Neural progenitor cell (in vitro differentiated cells): ENCODE data around the gene FAM193A. TPM values are rescaled to one million over a fixed set of nuclear protein-coding genes. Genes with fewer than 3 reads are reported as not detected.
"Not testable (repeated sequence)": the region's sequence is repeated elsewhere in the genome, so short reads cannot be mapped to it uniquely, and the experiment has no call there.

Experiments
- DNase-seq: peaks from one replicate; pipeline ENCODE4 v3.0.0-alpha.2; 2016; ENCODE audit warnings: low spot score
- H2AFZ ChIP-seq: fragments of 200-600 bp; sonication (generic); replicated peaks from 2 replicates; pipeline ENCODE4 v1.6.1; 2016; ENCODE audit warnings: antibody characterized with exemption
- H3F3A ChIP-seq: fragments of 200-600 bp; sonication (generic); 2 replicates; pipeline ENCODE4 v1.6.1; 2016; ENCODE audit warnings: antibody characterized with exemption, low read depth
- H3K27ac ChIP-seq: fragments of 200-600 bp; sonication (generic); 2 replicates; pipeline ENCODE4 v1.5.1; 2016; ENCODE audit warnings: mild to moderate bottlenecking
- H3K27me3 ChIP-seq: fragments of 200-600 bp; sonication (generic); 2 replicates; pipeline ENCODE4 v1.6.1; 2016; ENCODE audit warnings: mild to moderate bottlenecking, moderate library complexity
- H3K36me3 ChIP-seq: fragments of 200-600 bp; sonication (generic); 2 replicates; pipeline ENCODE4 v1.5.1; 2016
- H3K4me1 ChIP-seq: fragments of 200-600 bp; sonication (generic); 2 replicates; pipeline ENCODE4 v1.6.1; 2016; ENCODE audit warnings: mixed run types
- H3K4me2 ChIP-seq: fragments of 200-600 bp; sonication (generic); 2 replicates; pipeline ENCODE4 v1.6.1; 2016
- H3K4me3 ChIP-seq: fragments of 200-600 bp; sonication (generic); 2 replicates; pipeline ENCODE4 v1.5.1; 2016
- H3K79me2 ChIP-seq: fragments of 200-600 bp; sonication (generic); 2 replicates; pipeline ENCODE4 v1.6.1; 2016; ENCODE audit warnings: low read depth
- H3K9ac ChIP-seq: fragments of 200-600 bp; sonication (generic); 2 replicates; pipeline ENCODE4 v1.6.1; 2016
- H3K9me3 ChIP-seq: fragments of 200-600 bp; sonication (generic); 2 replicates; pipeline ENCODE4 v1.5.1; 2016; ENCODE audit warnings: low read depth
- H4K20me1 ChIP-seq: fragments of 200-600 bp; sonication (generic); 2 replicates; pipeline ENCODE4 v1.6.1; 2016; ENCODE audit warnings: low read depth
- H3K27ac Mint-ChIP-seq: 3 replicates; pipeline ENCODE4 v1.8.0; 2021; ENCODE audit warnings: mixed read lengths
- H3K27me3 Mint-ChIP-seq: 2 replicates; pipeline ENCODE4 v1.8.0; 2022; ENCODE audit warnings: low read depth, mild to moderate bottlenecking, inconsistent platforms, moderate library complexity, mixed read lengths; ENCODE audit not compliant: insufficient read depth
- H3K36me3 Mint-ChIP-seq: 3 replicates; pipeline ENCODE4 v1.8.0; 2021; ENCODE audit warnings: mixed read lengths
- H3K4me1 Mint-ChIP-seq: 3 replicates; pipeline ENCODE4 v1.8.0; 2021; ENCODE audit warnings: mixed read lengths
- H3K4me3 Mint-ChIP-seq: 3 replicates; pipeline ENCODE4 v1.8.0; 2021; ENCODE audit warnings: mild to moderate bottlenecking, moderate library complexity, mixed read lengths
- H3K9me3 Mint-ChIP-seq: 3 replicates; pipeline ENCODE4 v1.8.0; 2020; ENCODE audit warnings: mixed read lengths
- EZH2 ChIP-seq: fragments of 200-600 bp; sonication (generic); IDR thresholded peaks from 2 replicates; pipeline ENCODE4 v1.6.1; 2017; ENCODE audit warnings: antibody characterized with exemption, mild to moderate bottlenecking, moderate library complexity
- EZH2phosphoT487 ChIP-seq: fragments of 200-600 bp; sonication (generic); IDR thresholded peaks from 2 replicates; pipeline ENCODE4 v1.6.1; 2017; ENCODE audit warnings: antibody characterized with exemption
- total RNA-seq: library from RNA; depleted of rRNA; stranded (reverse); fragments of >200 nt; gene quantifications from 2 replicates; pipeline ENCODE4 v1.2.3, GENCODE V29; 2015; ENCODE audit warnings: low replicate concordance
- TF ChIP-seq, protein P1 (sequence below): fragments of 200-600 bp; sonication (generic); IDR thresholded peaks from 2 replicates; pipeline ENCODE4 v1.5.1; 2017; ENCODE audit warnings: antibody characterized with exemption, mild to moderate bottlenecking

Gene FAM193A
- total RNA-seq, 1 donor from 2014 or later: 29.1 TPM

DNA sequence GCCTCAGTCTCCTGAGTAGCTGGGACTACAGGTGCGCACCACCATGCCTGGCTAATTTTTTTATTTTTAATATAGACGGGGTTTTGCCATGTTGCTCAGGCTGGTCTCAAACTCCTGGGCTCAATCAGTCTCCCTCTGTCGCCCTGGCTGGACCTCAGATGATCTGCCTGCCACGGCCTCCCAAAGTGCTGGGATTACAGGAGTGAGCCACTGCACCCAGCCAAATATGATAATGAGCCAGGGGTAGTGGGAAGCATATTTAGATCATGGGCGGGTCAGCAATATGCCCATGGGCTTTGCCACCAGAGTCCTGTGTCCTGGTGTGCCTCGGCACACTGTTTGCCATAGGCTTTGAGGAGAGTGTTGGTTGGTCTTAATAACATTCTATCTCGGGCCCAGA is 71.8 kb downstream of the FAM193A start:
- DNase-seq: no peak
- TF ChIP-seq EZH2: no peak
- no peak for TF ChIP-seq EZH2phosphoT487
- TF ChIP-seq, protein P1, sequence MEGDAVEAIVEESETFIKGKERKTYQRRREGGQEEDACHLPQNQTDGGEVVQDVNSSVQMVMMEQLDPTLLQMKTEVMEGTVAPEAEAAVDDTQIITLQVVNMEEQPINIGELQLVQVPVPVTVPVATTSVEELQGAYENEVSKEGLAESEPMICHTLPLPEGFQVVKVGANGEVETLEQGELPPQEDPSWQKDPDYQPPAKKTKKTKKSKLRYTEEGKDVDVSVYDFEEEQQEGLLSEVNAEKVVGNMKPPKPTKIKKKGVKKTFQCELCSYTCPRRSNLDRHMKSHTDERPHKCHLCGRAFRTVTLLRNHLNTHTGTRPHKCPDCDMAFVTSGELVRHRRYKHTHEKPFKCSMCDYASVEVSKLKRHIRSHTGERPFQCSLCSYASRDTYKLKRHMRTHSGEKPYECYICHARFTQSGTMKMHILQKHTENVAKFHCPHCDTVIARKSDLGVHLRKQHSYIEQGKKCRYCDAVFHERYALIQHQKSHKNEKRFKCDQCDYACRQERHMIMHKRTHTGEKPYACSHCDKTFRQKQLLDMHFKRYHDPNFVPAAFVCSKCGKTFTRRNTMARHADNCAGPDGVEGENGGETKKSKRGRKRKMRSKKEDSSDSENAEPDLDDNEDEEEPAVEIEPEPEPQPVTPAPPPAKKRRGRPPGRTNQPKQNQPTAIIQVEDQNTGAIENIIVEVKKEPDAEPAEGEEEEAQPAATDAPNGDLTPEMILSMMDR: no peak
- Mint-ChIP-seq H3K4me1 (peaks cover 26% of the 10 kb centered on the region), H3K9me3 (no peaks in the 10 kb centered on the region), H3K4me3 (no peak overlapping the region), H3K36me3 (peaks cover 12% of the 10 kb centered on the region), H3K27ac (no peak overlapping the region), H3K27me3 (no peaks in the 10 kb centered on the region)
- Histone ChIP-seq H2AFZ (no peak overlapping the region), H3K9me3 (no peaks in the 10 kb centered on the region), H3K4me2 (no peak overlapping the region), H3K9ac (no peak overlapping the region), H3K79me2 (peaks cover 100% of the 10 kb centered on the region), H4K20me1 (peaks cover 55% of the 10 kb centered on the region), H3K4me3 (no peak overlapping the region), H3K27me3 (no peaks in the 10 kb centered on the region), H3K27ac (no peak overlapping the region), H3K4me1 (peaks cover 7% of the 10 kb centered on the region), H3F3A (peaks cover 5% of the 10 kb centered on the region), H3K36me3 (no peaks in the 10 kb centered on the region)

DNA sequence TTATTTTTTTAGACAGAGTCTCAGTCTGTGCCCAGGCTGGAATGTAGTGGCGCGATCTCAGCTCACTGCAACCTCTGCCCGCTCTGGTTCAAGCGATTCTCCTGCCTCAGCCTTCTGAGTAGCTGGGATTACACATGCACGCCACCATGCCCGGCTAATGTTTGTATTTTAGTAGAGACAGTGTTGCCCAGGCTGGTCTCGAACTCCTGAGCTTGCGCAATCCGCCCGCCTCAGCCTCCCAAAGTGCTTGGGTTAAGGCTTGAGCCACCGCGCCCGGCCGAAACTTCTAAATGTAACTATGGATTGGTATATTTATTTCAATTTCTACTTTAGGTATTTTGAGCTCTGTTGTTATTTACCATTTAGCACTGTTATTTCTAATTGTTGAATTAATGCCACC is 79.4 kb downstream of the FAM193A start:
- DNase-seq: no peak
- H3K9me3 ChIP-seq: no peaks in the 10 kb centered on the region
- H3K27me3 ChIP-seq: no peaks in the 10 kb centered on the region
- Mint-ChIP-seq H3K4me3 (no peak overlapping the region), H3K9me3 (peaks cover 10% of the 10 kb centered on the region), H3K36me3 (peaks cover 20% of the 10 kb centered on the region), H3K27me3 (no peaks in the 10 kb centered on the region), H3K4me1 (peaks cover 13% of the 10 kb centered on the region), H3K27ac (peak overlapping the region; percentile 2)
- H4K20me1 ChIP-seq: peaks cover 27% of the 10 kb centered on the region
- TF ChIP-seq EZH2phosphoT487 (no peak), EZH2 (no peak)
- TF ChIP-seq, protein P1: no peak
- no peak overlapping the region for H3K4me2 ChIP-seq
- peaks cover 100% of the 10 kb centered on the region for H3K79me2 ChIP-seq
- no peaks in the 10 kb centered on the region for H3K36me3 ChIP-seq
- no peak overlapping the region for H3K9ac ChIP-seq
- H3K4me1 ChIP-seq: peaks cover 35% of the 10 kb centered on the region
- no peak overlapping the region for H3K4me3 ChIP-seq
- H2AFZ ChIP-seq: no peak overlapping the region
- peaks cover 29% of the 10 kb centered on the region for H3F3A ChIP-seq
- no peak overlapping the region for H3K27ac ChIP-seq

DNA sequence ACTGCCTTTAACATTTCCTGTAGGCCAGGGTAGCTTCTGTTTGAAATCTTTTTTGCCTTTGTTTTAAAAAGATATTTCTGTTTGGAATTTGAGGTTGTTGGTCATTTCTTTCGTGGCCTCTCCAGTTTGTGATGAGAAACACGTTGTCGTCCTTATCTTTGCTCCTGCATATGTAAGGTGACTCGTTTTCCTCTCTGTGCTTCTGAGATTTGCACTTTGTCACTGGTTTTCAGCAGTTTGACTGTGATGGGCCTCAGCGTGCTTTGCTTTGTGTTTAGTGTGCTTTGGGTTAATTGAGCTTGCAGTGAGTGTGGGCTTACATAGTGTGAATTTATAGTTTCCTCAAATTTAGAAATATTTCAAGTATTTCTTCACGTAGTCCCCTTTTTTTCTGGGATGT is 81.5 kb downstream of the FAM193A start:
- H3K4me1 ChIP-seq: peaks cover 49% of the 10 kb centered on the region
- peaks cover 27% of the 10 kb centered on the region for H3K4me1 Mint-ChIP-seq
- TF ChIP-seq EZH2phosphoT487 (no peak), EZH2 (no peak)
- TF ChIP-seq, protein P1: no peak
- H3K4me3 Mint-ChIP-seq: no peak overlapping the region
- peaks cover 32% of the 10 kb centered on the region for H4K20me1 ChIP-seq
- peaks cover 29% of the 10 kb centered on the region for H3F3A ChIP-seq
- peaks cover 100% of the 10 kb centered on the region for H3K79me2 ChIP-seq
- H2AFZ ChIP-seq: no peak overlapping the region
- H3K4me2 ChIP-seq: peak overlapping the region; percentile 21
- peaks cover 16% of the 10 kb centered on the region for H3K9me3 Mint-ChIP-seq
- H3K4me3 ChIP-seq: no peak overlapping the region
- peak overlapping the region; percentile 81 for H3K27ac ChIP-seq
- H3K36me3 ChIP-seq: no peaks in the 10 kb centered on the region
- peaks cover 32% of the 10 kb centered on the region for H3K36me3 Mint-ChIP-seq
- no peak overlapping the region for H3K9ac ChIP-seq
- no peaks in the 10 kb centered on the region for H3K9me3 ChIP-seq
- H3K27ac Mint-ChIP-seq: no peak overlapping the region
- H3K27me3 Mint-ChIP-seq: peaks cover 2% of the 10 kb centered on the region
- no peaks in the 10 kb centered on the region for H3K27me3 ChIP-seq
- no peak for DNase-seq

DNA sequence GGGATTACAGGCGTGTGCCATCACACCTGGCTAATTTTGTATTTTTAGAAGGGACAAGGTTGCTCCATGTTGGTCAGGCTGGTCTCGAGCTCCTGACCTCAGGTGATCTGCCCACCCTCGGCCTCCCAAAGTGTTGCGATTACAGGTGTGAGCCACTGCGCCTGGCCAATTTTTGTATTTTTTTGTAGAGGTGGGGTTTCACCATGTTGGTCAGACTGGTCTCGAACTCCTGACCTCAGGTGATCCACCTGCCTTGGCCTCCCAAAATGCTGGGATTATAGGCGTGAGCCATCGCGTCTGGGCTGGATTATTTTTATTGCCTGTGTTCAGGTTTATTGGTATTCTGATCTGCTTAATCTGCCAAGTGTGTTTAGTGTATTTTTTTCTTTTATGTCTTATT is 82.3 kb downstream of the FAM193A start:
- H3K27me3 Mint-ChIP-seq, H3K9ac ChIP-seq, H3K4me3 Mint-ChIP-seq, H3K36me3 ChIP-seq, H3K4me3 ChIP-seq, H3K27me3 ChIP-seq, H3K9me3 ChIP-seq, DNase-seq, H2AFZ ChIP-seq: not testable (repeated sequence)
- H3K9me3 Mint-ChIP-seq: peaks cover 16% of the 10 kb centered on the region
- peak overlapping the region; percentile 30 for H3K27ac Mint-ChIP-seq
- H4K20me1 ChIP-seq: peaks cover 40% of the 10 kb centered on the region
- peaks cover 32% of the 10 kb centered on the region for H3K36me3 Mint-ChIP-seq
- peaks cover 33% of the 10 kb centered on the region for H3F3A ChIP-seq
- H3K4me1 ChIP-seq: peaks cover 49% of the 10 kb centered on the region
- peak overlapping the region; percentile 78 for H3K27ac ChIP-seq
- H3K4me2 ChIP-seq: peak overlapping the region; percentile 33
- peaks cover 100% of the 10 kb centered on the region for H3K79me2 ChIP-seq
- peaks cover 31% of the 10 kb centered on the region for H3K4me1 Mint-ChIP-seq
